ENCODE results near the gene NEAT1. TPM values are rescaled to one million over a fixed set of nuclear protein-coding genes. Genes with fewer than 3 reads are reported as not detected.
A peak's percentile ranks its signal among the peaks of the same experiment; 100 is the strongest.

Gene NEAT1
- total RNA-seq, 1 donor from 2014 or later = 37.2 TPM

GRCh38 chr11:65414776-65415498 is 7.7 kb upstream of the NEAT1 start:
- no peak for DNase-seq (ENCODE audit: low read depth, low spot score)
- Mint-ChIP-seq H3K27me3 (ENCODE audit: low read depth) (peaks cover 8% of the 10 kb centered on the region), H3K9me3 (no peaks in the 10 kb centered on the region), H3K4me3 (peak overlapping the region; percentile 38), H3K27ac (ENCODE audit: unreplicated experiment) (no peak overlapping the region), H3K4me1 (peaks cover 60% of the 10 kb centered on the region), H3K36me3 (ENCODE audit: low read depth) (no peaks in the 10 kb centered on the region)
- TF ChIP-seq CTCF (conservative IDR thresholded peaks at IDR 0.05) = no peak

- no peak for DNase-seq (ENCODE audit: low read depth, low spot score)
- peak overlapping the region; percentile 43 for H3K27ac Mint-ChIP-seq (ENCODE audit: unreplicated experiment)
- no peaks in the 10 kb centered on the region for H3K9me3 Mint-ChIP-seq
- peak overlapping the region; percentile 38 for H3K4me3 Mint-ChIP-seq
- no peaks in the 10 kb centered on the region for H3K36me3 Mint-ChIP-seq (ENCODE audit: low read depth)
- H3K27me3 Mint-ChIP-seq (ENCODE audit: low read depth) = peaks cover 8% of the 10 kb centered on the region
- H3K4me1 Mint-ChIP-seq = peaks cover 65% of the 10 kb centered on the region
- TF ChIP-seq CTCF (conservative IDR thresholded peaks at IDR 0.05) = no peak
Observed at GRCh38 chr11:65415499-65416340, 6.9 kb upstream of the NEAT1 start.

- peak; percentile 92 for DNase-seq (ENCODE audit: low read depth, low spot score)
- Mint-ChIP-seq H3K27me3 (ENCODE audit: low read depth) (peaks cover 8% of the 10 kb centered on the region), H3K36me3 (ENCODE audit: low read depth) (no peaks in the 10 kb centered on the region), H3K27ac (ENCODE audit: unreplicated experiment) (no peak overlapping the region), H3K4me3 (peak overlapping the region; percentile 68), H3K4me1 (peaks cover 68% of the 10 kb centered on the region), H3K9me3 (no peaks in the 10 kb centered on the region)
- peak; percentile 94 for TF ChIP-seq CTCF (conservative IDR thresholded peaks at IDR 0.05)
Observed at GRCh38 chr11:65416341-65416824, 6.2 kb upstream of the NEAT1 start.

- Mint-ChIP-seq H3K27me3 (ENCODE audit: low read depth) (peaks cover 8% of the 10 kb centered on the region), H3K4me3 (peak overlapping the region; percentile 68), H3K9me3 (no peaks in the 10 kb centered on the region), H3K27ac (ENCODE audit: unreplicated experiment) (no peak overlapping the region), H3K4me1 (peaks cover 74% of the 10 kb centered on the region), H3K36me3 (ENCODE audit: low read depth) (no peaks in the 10 kb centered on the region)
- no peak for DNase-seq (ENCODE audit: low read depth, low spot score)
- TF ChIP-seq CTCF (conservative IDR thresholded peaks at IDR 0.05) = no peak
Observed at GRCh38 chr11:65416841-65417701, 5.5 kb upstream of the NEAT1 start.
